Osteocyte (in vitro differentiated cells): ENCODE measurements around the gene MIEF1. TPM values are rescaled to one million over a fixed set of nuclear protein-coding genes. Genes with fewer than 3 reads are reported as not detected.

Experiments used
- DNase-seq: peaks from one replicate; pipeline ENCODE4 v3.0.0; 2021; ENCODE audit warnings: mixed read lengths; ENCODE audit not compliant: unreplicated experiment; ENCODE audit errors: extremely low spot score
- H3K27ac Mint-ChIP-seq: one replicate; pipeline ENCODE4 v1.8.0; 2021; ENCODE audit warnings: mild to moderate bottlenecking, mixed read lengths; ENCODE audit not compliant: unreplicated experiment
- H3K27me3 Mint-ChIP-seq: one replicate; pipeline ENCODE4 v1.8.0; 2021; ENCODE audit warnings: mixed read lengths; ENCODE audit not compliant: unreplicated experiment
- H3K36me3 Mint-ChIP-seq: one replicate; pipeline ENCODE4 v1.8.0; 2021; ENCODE audit warnings: mixed read lengths; ENCODE audit not compliant: unreplicated experiment
- H3K4me1 Mint-ChIP-seq: one replicate; pipeline ENCODE4 v1.8.0; 2021; ENCODE audit warnings: mixed read lengths; ENCODE audit not compliant: unreplicated experiment
- H3K4me3 Mint-ChIP-seq: one replicate; pipeline ENCODE4 v1.8.0; 2021; ENCODE audit warnings: mild to moderate bottlenecking, moderate library complexity, mixed read lengths; ENCODE audit not compliant: unreplicated experiment
- H3K9me3 Mint-ChIP-seq: one replicate; pipeline ENCODE4 v1.8.0; 2021; ENCODE audit warnings: mixed read lengths; ENCODE audit not compliant: unreplicated experiment
- CTCF ChIP-seq: fragments of 200-600 bp; sonication (generic); IDR thresholded peaks from 2 replicates; pipeline ENCODE4 v1.5.0; 2021; ENCODE audit warnings: antibody characterized with exemption, mild to moderate bottlenecking, moderate library complexity
- total RNA-seq: library from RNA; stranded (reverse); gene quantifications from 2 replicates; pipeline ENCODE4 v1.2.1, GENCODE V29; 2021

Gene MIEF1
- total RNA-seq, 1 donor from 2014 or later: 25.8 TPM

GRCh38 chr22:39567135-39567946 is 65.3 kb downstream of the MIEF1 start:
- no peak for DNase-seq
- TF ChIP-seq CTCF: no peak
- no peak overlapping the region for H3K4me3 Mint-ChIP-seq
- H3K4me1 Mint-ChIP-seq: no peaks in the 10 kb centered on the region
- peaks cover 8% of the 10 kb centered on the region for H3K27me3 Mint-ChIP-seq
- H3K36me3 Mint-ChIP-seq: no peaks in the 10 kb centered on the region
- no peak overlapping the region for H3K27ac Mint-ChIP-seq
- no peaks in the 10 kb centered on the region for H3K9me3 Mint-ChIP-seq

Other genes starting within 250 kb of the MIEF1 start
- 1,770 and 1,792 TPM in 2 replicates for gene RPL3, start 182.7 kb upstream of the MIEF1 start, total RNA-seq
- 24.0 and 26.6 TPM in 2 replicates for gene SYNGR1, start 152.3 kb upstream of the MIEF1 start, total RNA-seq
- gene TAB1, start 102.5 kb upstream of the MIEF1 start, total RNA-seq: 30.6 and 30.7 TPM in 2 replicates
- gene MGAT3, start 45.3 kb upstream of the MIEF1 start, total RNA-seq: 9.4 and 10.9 TPM in 2 replicates
- 408 and 440 TPM in 2 replicates for gene ATF4, start 18.3 kb downstream of the MIEF1 start, total RNA-seq
- 51.1 and 53.1 TPM in 2 replicates for gene RPS19BP1, start 30.5 kb downstream of the MIEF1 start, total RNA-seq
- gene CACNA1I, start 68.5 kb downstream of the MIEF1 start, total RNA-seq: 0.03 TPM in 2 replicates